OCI-LY7 (cell line): Measurements from ENCODE around the gene GNB5. TPM values are rescaled to one million over a fixed set of nuclear protein-coding genes. Genes with fewer than 3 reads are reported as not detected.

Experiments
- BruUV-seq: library from RNA; stranded (reverse); fragments of 400-500 nt; replicated peaks from 2 replicates; lab custom pipeline; 2021; lab: Mats Ljungman, UMichigan
- CTCF ChIA-PET: fragments of 300-600 bp; sonication (Branson Sonifier 250); formaldehyde crosslinking; loops from one replicate; lab custom pipeline; 2022; ENCODE audit warnings: antibody characterized with exemption; ENCODE audit not compliant: unreplicated experiment; lab: Charles Lee
- POLR2A ChIA-PET: fragments of 300-600 bp; sonication (Branson Sonifier 250); formaldehyde crosslinking; loops from one replicate; lab custom pipeline; 2022; ENCODE audit warnings: antibody characterized with exemption; lab: Charles Lee
- DNase-seq: peaks from one replicate; pipeline ENCODE4 v3.0.0-alpha.2; 2015; ENCODE audit warnings: low spot score
- H2AFZ ChIP-seq: fragments of 200-600 bp; sonication (generic), shearing (Covaris generic); 2 replicates; pipeline ENCODE4 v1.6.1; 2014; ENCODE audit warnings: mild to moderate bottlenecking, antibody characterized with exemption, low read length, moderate library complexity
- H3K27ac ChIP-seq: fragments of 200-600 bp; sonication (generic); 2 replicates; pipeline ENCODE4 v1.5.1; 2014; ENCODE audit warnings: mixed run types, low read depth, mild to moderate bottlenecking, moderate library complexity, low read length, inconsistent platforms; ENCODE audit not compliant: poor library complexity, severe bottlenecking
- H3K36me3 ChIP-seq: fragments of 200-600 bp; sonication (generic); 2 replicates; pipeline ENCODE4 v1.6.1; 2014; ENCODE audit warnings: mild to moderate bottlenecking, antibody characterized with exemption, low read length, moderate library complexity, mixed read lengths; ENCODE audit not compliant: insufficient read depth
- H3K4me1 ChIP-seq: fragments of 200-600 bp; sonication (generic); 2 replicates; pipeline ENCODE4 v1.5.1; 2014; ENCODE audit warnings: mild to moderate bottlenecking, low read length; ENCODE audit not compliant: insufficient read depth, poor library complexity, severe bottlenecking
- H3K4me2 ChIP-seq: fragments of 200-600 bp; sonication (generic); 2 replicates; pipeline ENCODE4 v1.6.1; 2014; ENCODE audit warnings: mild to moderate bottlenecking, low read length
- H3K4me3 ChIP-seq: fragments of 200-600 bp; sonication (generic); 2 replicates; pipeline ENCODE4 v1.5.1; 2014; ENCODE audit warnings: mild to moderate bottlenecking, low read depth, low read length; ENCODE audit not compliant: poor library complexity, severe bottlenecking
- H3K79me2 ChIP-seq: fragments of 200-600 bp; sonication (generic); 2 replicates; pipeline ENCODE4 v1.6.1; 2016; ENCODE audit warnings: low read depth, mild to moderate bottlenecking, low read length, moderate library complexity, mixed read lengths; ENCODE audit not compliant: insufficient read depth
- H3K9me2 ChIP-seq: fragments of 200-600 bp; sonication (generic); 2 replicates; pipeline ENCODE4 v1.6.1; 2016; ENCODE audit warnings: mild to moderate bottlenecking, low read length, mixed read lengths; ENCODE audit not compliant: insufficient read depth
- H3K9me3 ChIP-seq: fragments of 200-600 bp; sonication (generic); 2 replicates; pipeline ENCODE4 v1.6.1; 2014; ENCODE audit warnings: mild to moderate bottlenecking, mixed run types, low read length, mixed read lengths
- H4K20me1 ChIP-seq: fragments of 200-600 bp; sonication (generic); 2 replicates; pipeline ENCODE4 v1.6.1; 2014; ENCODE audit warnings: mild to moderate bottlenecking, antibody characterized with exemption, low read length, moderate library complexity, mixed read lengths; ENCODE audit not compliant: insufficient read depth
- CTCF ChIP-seq: fragments of 200-600 bp; sonication (generic); conservative IDR thresholded peaks from 2 replicates; pipeline ENCODE4 v1.5.1; 2014; ENCODE audit warnings: mild to moderate bottlenecking, antibody characterized with exemption, low read length, moderate library complexity, mixed read lengths
- EZH2phosphoT487 ChIP-seq: fragments of 200-600 bp; sonication (generic); IDR thresholded peaks from 2 replicates; pipeline ENCODE4 v1.6.1; 2018; ENCODE audit warnings: low read depth, borderline replicate concordance, mild to moderate bottlenecking, mixed run types, antibody characterized with exemption, low read length, moderate library complexity, mixed read lengths
- intact Hi-C: fragments of 100-400 bp; cut with micrococcal nuclease; formaldehyde crosslinking; loops from one replicate; pipeline ENCODE4 v1.10.0; 2022; ENCODE audit not compliant: unreplicated experiment
- total RNA-seq, 2 experiments: library from RNA; depleted of rRNA in 1 of 2; stranded (reverse); fragments of >200 nt in 1 of 2; shearing (Covaris generic) in 1 of 2; gene quantifications; 2 replicates each; pipeline ENCODE4 v1.2.3, GENCODE V29; 2014 to 2022

Gene GNB5
- total RNA-seq, 2 experiments from 2014 or later: 49.0 to 53.9 TPM

DNA sequence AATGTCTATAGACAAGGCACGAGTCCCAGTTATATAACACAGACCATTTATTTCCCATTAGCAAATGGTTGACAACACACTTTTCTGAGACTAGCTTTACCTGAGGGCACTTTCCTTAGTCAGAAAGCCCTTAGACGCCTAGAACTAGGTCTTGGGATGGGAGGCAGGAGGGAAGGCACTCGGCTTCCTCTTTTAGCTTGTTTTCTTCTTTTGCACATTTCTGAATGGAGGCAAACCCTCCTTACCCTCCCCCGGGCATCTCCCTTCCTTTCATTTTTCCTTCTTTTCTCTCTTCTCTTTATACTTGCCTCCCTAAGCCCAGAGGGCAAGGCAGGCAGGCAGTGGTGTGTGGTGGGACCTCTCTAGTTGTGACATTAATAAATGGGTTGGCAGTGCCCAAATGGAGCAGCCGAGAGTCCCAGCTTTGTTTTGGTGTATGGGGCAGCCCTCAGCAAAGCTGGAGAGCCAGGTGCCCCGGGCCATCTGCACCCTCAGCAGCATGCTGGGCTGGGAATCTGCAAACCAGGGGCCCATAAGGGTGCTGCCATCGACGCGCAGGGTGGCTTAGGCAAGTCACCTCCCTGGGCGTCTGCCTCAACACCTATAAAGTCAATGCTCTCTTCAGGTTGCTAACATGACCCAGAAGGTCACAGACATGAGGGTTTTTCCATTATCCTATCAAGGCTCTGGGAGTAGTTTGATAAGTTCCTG lies 57.5 kb downstream of the GNB5 start:
- Histone ChIP-seq H3K4me2 (no peak overlapping the region), H4K20me1 (no peaks in the 10 kb centered on the region), H3K4me3 (no peak overlapping the region), H2AFZ (no peak overlapping the region), H3K36me3 (peaks cover 67% of the 10 kb centered on the region), H3K9me2 (no peaks in the 10 kb centered on the region), H3K9me3 (no peaks in the 10 kb centered on the region), H3K79me2 (no peaks in the 10 kb centered on the region), H3K4me1 (no peaks in the 10 kb centered on the region), H3K27ac (no peak overlapping the region)
- ChIA-PET POLR2A (no interaction called here), CTCF (no interaction called here)
- DNase-seq: no peak
- TF ChIP-seq CTCF (no peak), EZH2phosphoT487 (no peak)
- BruUV-seq: no TSS peak
- intact Hi-C loops: no loop called here

GRCh38 chr15:52132066-52132465 lies 59.1 kb downstream of the GNB5 start:
- H3K79me2 ChIP-seq: no peaks in the 10 kb centered on the region
- no peaks in the 10 kb centered on the region for H3K9me3 ChIP-seq
- no peak overlapping the region for H3K4me2 ChIP-seq
- no peaks in the 10 kb centered on the region for H4K20me1 ChIP-seq
- ChIA-PET POLR2A (no interaction called here), CTCF (interaction anchor here (0.6 kb wide), 1 partner anchor 161 kb away, joined by 3 read pairs; no protein-coding TSS in a partner anchor)
- no peak for TF ChIP-seq CTCF
- no peak for TF ChIP-seq EZH2phosphoT487
- no peak for DNase-seq
- H3K4me1 ChIP-seq: no peaks in the 10 kb centered on the region
- intact Hi-C loops: no loop called here
- no peak overlapping the region for H3K4me3 ChIP-seq
- H2AFZ ChIP-seq: no peak overlapping the region
- BruUV-seq: no TSS peak
- H3K27ac ChIP-seq: no peak overlapping the region
- peaks cover 64% of the 10 kb centered on the region for H3K36me3 ChIP-seq
- no peaks in the 10 kb centered on the region for H3K9me2 ChIP-seq

- POLR2A ChIA-PET: no interaction called here
- DNase-seq: no peak
- peaks cover 49% of the 10 kb centered on the region for H3K36me3 ChIP-seq
These were observed 62.6 kb downstream of the GNB5 start for GRCh38 chr15:52128568-52128967.

More at GRCh38 chr15:52128568-52128967, 62.6 kb downstream of the GNB5 start:
- Histone ChIP-seq H3K79me2 (no peaks in the 10 kb centered on the region), H3K4me3 (no peak overlapping the region), H3K27ac (no peak overlapping the region), H3K9me2 (no peaks in the 10 kb centered on the region), H3K9me3 (no peaks in the 10 kb centered on the region), H4K20me1 (no peaks in the 10 kb centered on the region), H3K4me1 (no peaks in the 10 kb centered on the region), H3K4me2 (no peak overlapping the region), H2AFZ (no peak overlapping the region)
- TF ChIP-seq EZH2phosphoT487 (no peak), CTCF (no peak)
- intact Hi-C loops: no loop called here
- CTCF ChIA-PET: no interaction called here
- BruUV-seq: no TSS peak
